Dendritic cell treated with granulocyte-macrophage colony-stimulating factor and Interleukin-4, amounts not matched to agents 40 ng/mL and 50 ng/mL, for 4 days (primary cell): Measurements from ENCODE around the gene ACSS3.

Experiments
- H3K27ac Mint-ChIP-seq: one replicate; pipeline ENCODE4 v1.8.0; 2022; ENCODE audit warnings: mild to moderate bottlenecking, mixed read lengths
- H3K27me3 Mint-ChIP-seq: one replicate; pipeline ENCODE4 v1.8.0; 2022; ENCODE audit warnings: mild to moderate bottlenecking, mixed read lengths
- H3K36me3 Mint-ChIP-seq: one replicate; pipeline ENCODE4 v1.8.0; 2022; ENCODE audit warnings: low read depth, mixed read lengths
- H3K4me1 Mint-ChIP-seq: one replicate; pipeline ENCODE4 v1.8.0; 2022; ENCODE audit warnings: low read depth, mixed read lengths
- H3K4me3 Mint-ChIP-seq: one replicate; pipeline ENCODE4 v1.8.0; 2022; ENCODE audit warnings: mild to moderate bottlenecking, moderate library complexity, mixed read lengths
- H3K9me3 Mint-ChIP-seq: one replicate; pipeline ENCODE4 v1.8.0; 2022; ENCODE audit warnings: mixed read lengths
- intact Hi-C: fragments of 100-400 bp; cut with micrococcal nuclease; formaldehyde crosslinking; loops from one replicate; pipeline ENCODE4 v1.15.0; 2022

The ACSS3 gene

GRCh38 chr12:81125691-81126090 is 47.8 kb downstream of the ACSS3 start:
- H3K27me3 Mint-ChIP-seq: no peaks in the 10 kb centered on the region
- H3K36me3 Mint-ChIP-seq: no peaks in the 10 kb centered on the region
- H3K4me1 Mint-ChIP-seq: no peaks in the 10 kb centered on the region
- H3K4me3 Mint-ChIP-seq: no peak overlapping the region
- no peaks in the 10 kb centered on the region for H3K9me3 Mint-ChIP-seq
- H3K27ac Mint-ChIP-seq: no peak overlapping the region
- intact Hi-C loops: no loop called here

- H3K27ac Mint-ChIP-seq: no peak overlapping the region
- H3K4me1 Mint-ChIP-seq: no peaks in the 10 kb centered on the region
- no peaks in the 10 kb centered on the region for H3K27me3 Mint-ChIP-seq
- H3K9me3 Mint-ChIP-seq: no peaks in the 10 kb centered on the region
- H3K36me3 Mint-ChIP-seq: no peaks in the 10 kb centered on the region
- intact Hi-C loops: no loop called here
- H3K4me3 Mint-ChIP-seq: no peak overlapping the region
Measured at GRCh38 chr12:81128930-81129554, 51.2 kb downstream of the ACSS3 start.

- Mint-ChIP-seq H3K9me3 (no peaks in the 10 kb centered on the region), H3K4me3 (no peak overlapping the region), H3K27me3 (no peaks in the 10 kb centered on the region), H3K36me3 (no peaks in the 10 kb centered on the region), H3K4me1 (no peaks in the 10 kb centered on the region), H3K27ac (no peak overlapping the region)
- intact Hi-C loops: no loop called here
Measured at GRCh38 chr12:81136519-81136918, 58.6 kb downstream of the ACSS3 start.

GRCh38 chr12:81137801-81138200 is 59.9 kb downstream of the ACSS3 start:
- intact Hi-C loops: no loop called here
- H3K4me1 Mint-ChIP-seq: no peaks in the 10 kb centered on the region
- H3K27ac Mint-ChIP-seq: no peak overlapping the region
- H3K4me3 Mint-ChIP-seq: no peak overlapping the region
- no peaks in the 10 kb centered on the region for H3K27me3 Mint-ChIP-seq
- H3K36me3 Mint-ChIP-seq: no peaks in the 10 kb centered on the region
- H3K9me3 Mint-ChIP-seq: no peaks in the 10 kb centered on the region

- H3K4me1 Mint-ChIP-seq: no peaks in the 10 kb centered on the region
- H3K27ac Mint-ChIP-seq: no peak overlapping the region
- no peaks in the 10 kb centered on the region for H3K27me3 Mint-ChIP-seq
- H3K4me3 Mint-ChIP-seq: no peak overlapping the region
- no peaks in the 10 kb centered on the region for H3K9me3 Mint-ChIP-seq
- intact Hi-C loops: no loop called here
- no peaks in the 10 kb centered on the region for H3K36me3 Mint-ChIP-seq
Measured at GRCh38 chr12:81141217-81141616, 63.3 kb downstream of the ACSS3 start.

- H3K27me3 Mint-ChIP-seq: no peaks in the 10 kb centered on the region
- no peaks in the 10 kb centered on the region for H3K4me1 Mint-ChIP-seq
- no peak overlapping the region for H3K27ac Mint-ChIP-seq
- H3K36me3 Mint-ChIP-seq: no peaks in the 10 kb centered on the region
- H3K4me3 Mint-ChIP-seq: no peak overlapping the region
- intact Hi-C loops: no loop called here
- H3K9me3 Mint-ChIP-seq: no peaks in the 10 kb centered on the region
Measured at GRCh38 chr12:81143057-81143456, 65.2 kb downstream of the ACSS3 start.

- Mint-ChIP-seq H3K36me3 (no peaks in the 10 kb centered on the region), H3K27ac (no peak overlapping the region), H3K27me3 (no peaks in the 10 kb centered on the region), H3K4me3 (no peak overlapping the region), H3K4me1 (no peaks in the 10 kb centered on the region), H3K9me3 (no peaks in the 10 kb centered on the region)
- intact Hi-C loops: no loop called here
Measured at GRCh38 chr12:81146228-81147225, 68.6 kb downstream of the ACSS3 start.

GRCh38 chr12:81147292-81147919 is 69.5 kb downstream of the ACSS3 start:
- Mint-ChIP-seq H3K9me3 (no peaks in the 10 kb centered on the region), H3K27me3 (no peaks in the 10 kb centered on the region), H3K36me3 (no peaks in the 10 kb centered on the region), H3K4me1 (no peaks in the 10 kb centered on the region), H3K27ac (no peak overlapping the region), H3K4me3 (no peak overlapping the region)
- intact Hi-C loops: no loop called here

GRCh38 chr12:81150382-81150781 is 72.5 kb downstream of the ACSS3 start:
- Mint-ChIP-seq H3K27ac (no peak overlapping the region), H3K4me1 (no peaks in the 10 kb centered on the region), H3K4me3 (no peak overlapping the region), H3K36me3 (no peaks in the 10 kb centered on the region), H3K9me3 (no peaks in the 10 kb centered on the region), H3K27me3 (no peaks in the 10 kb centered on the region)
- intact Hi-C loops: no loop called here

- Mint-ChIP-seq H3K4me3 (no peak overlapping the region), H3K9me3 (no peaks in the 10 kb centered on the region), H3K27ac (no peak overlapping the region), H3K27me3 (no peaks in the 10 kb centered on the region), H3K36me3 (no peaks in the 10 kb centered on the region), H3K4me1 (no peaks in the 10 kb centered on the region)
- intact Hi-C loops: no loop called here
Measured at GRCh38 chr12:81159856-81160255, 82.0 kb downstream of the ACSS3 start.

GRCh38 chr12:81161680-81162079 is 83.8 kb downstream of the ACSS3 start:
- no peaks in the 10 kb centered on the region for H3K36me3 Mint-ChIP-seq
- no peak overlapping the region for H3K4me3 Mint-ChIP-seq
- intact Hi-C loops: no loop called here
- no peaks in the 10 kb centered on the region for H3K9me3 Mint-ChIP-seq
- no peaks in the 10 kb centered on the region for H3K27me3 Mint-ChIP-seq
- no peaks in the 10 kb centered on the region for H3K4me1 Mint-ChIP-seq
- H3K27ac Mint-ChIP-seq: no peak overlapping the region

GRCh38 chr12:81162391-81163136 is 84.7 kb downstream of the ACSS3 start:
- H3K4me1 Mint-ChIP-seq: no peaks in the 10 kb centered on the region
- intact Hi-C loops: no loop called here
- no peak overlapping the region for H3K27ac Mint-ChIP-seq
- H3K9me3 Mint-ChIP-seq: no peaks in the 10 kb centered on the region
- H3K36me3 Mint-ChIP-seq: no peaks in the 10 kb centered on the region
- no peaks in the 10 kb centered on the region for H3K27me3 Mint-ChIP-seq
- no peak overlapping the region for H3K4me3 Mint-ChIP-seq

GRCh38 chr12:81164827-81165226 is 86.9 kb downstream of the ACSS3 start:
- no peak overlapping the region for H3K27ac Mint-ChIP-seq
- H3K4me3 Mint-ChIP-seq: no peak overlapping the region
- intact Hi-C loops: no loop called here
- no peaks in the 10 kb centered on the region for H3K27me3 Mint-ChIP-seq
- no peaks in the 10 kb centered on the region for H3K9me3 Mint-ChIP-seq
- H3K36me3 Mint-ChIP-seq: no peaks in the 10 kb centered on the region
- no peaks in the 10 kb centered on the region for H3K4me1 Mint-ChIP-seq

GRCh38 chr12:81166790-81167189 is 88.9 kb downstream of the ACSS3 start:
- H3K27me3 Mint-ChIP-seq: no peaks in the 10 kb centered on the region
- no peaks in the 10 kb centered on the region for H3K9me3 Mint-ChIP-seq
- no peaks in the 10 kb centered on the region for H3K4me1 Mint-ChIP-seq
- intact Hi-C loops: no loop called here
- no peak overlapping the region for H3K4me3 Mint-ChIP-seq
- H3K27ac Mint-ChIP-seq: no peak overlapping the region
- H3K36me3 Mint-ChIP-seq: no peaks in the 10 kb centered on the region
